HEK293T (cell line): ENCODE measurements around the gene TMEM176B.

Experiments
- FOXA1 ChIP-seq: fragments of 450-650 bp; IDR thresholded peaks from 2 replicates; pipeline ENCODE4 v1.6.1; 2016; ENCODE audit warnings: mild to moderate bottlenecking
- L3MBTL2 ChIP-seq: fragments of 450-650 bp; conservative IDR thresholded peaks from 2 replicates; pipeline ENCODE4 v1.6.1; 2016; ENCODE audit warnings: mild to moderate bottlenecking
- ZNF384 ChIP-seq: fragments of 450-650 bp; IDR thresholded peaks from 2 replicates; pipeline ENCODE4 v1.6.1; 2016

DNA sequence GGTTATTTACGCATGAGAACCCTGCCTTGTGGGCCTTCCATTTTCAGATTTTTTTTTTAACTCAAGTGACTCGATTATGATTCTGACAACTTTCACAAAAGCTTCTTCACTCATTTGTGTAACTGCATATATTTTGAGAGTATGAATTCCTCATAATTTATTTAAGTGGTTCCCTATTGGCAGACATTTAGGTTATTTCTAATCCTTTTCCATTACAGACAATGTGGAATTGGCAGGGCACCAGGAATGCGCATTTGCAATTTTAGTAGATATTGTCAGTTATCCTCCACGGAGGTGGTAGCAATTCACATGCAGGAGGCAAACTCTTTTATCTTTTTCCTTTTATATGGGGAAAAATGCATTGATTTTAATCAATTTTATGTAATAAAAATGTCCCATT, 2.5 kb downstream of the TMEM176B start:
- no peak for TF ChIP-seq L3MBTL2
- TF ChIP-seq FOXA1 = no peak
- TF ChIP-seq ZNF384 = no peak
